Esophagus squamous epithelium (tissue), 4 donors: ENCODE results near the gene NLGN3.

ENCODE experiments used
- POLR2A ChIP-seq, 4 donors: fragments of 450-650 bp; IDR thresholded peaks; one replicate each; pipeline ENCODE4 v1.6.1; 2017; ENCODE audit warnings: antibody characterized with exemption in 4 of 4, mild to moderate bottlenecking in 4 of 4, moderate library complexity in 3 of 4
- TF ChIP-seq, protein P1 (sequence below), 6 experiments: fragments of 450-650 bp in 4 of 6; fragments of 200-600 bp in 2 of 6; sonication (generic) in 2 of 6; IDR thresholded peaks; one replicate each; pipeline ENCODE4 v1.5.1; 2016 to 2019; ENCODE audit warnings: antibody characterized with exemption in 6 of 6, mild to moderate bottlenecking in 4 of 6, moderate library complexity in 4 of 6

DNA sequence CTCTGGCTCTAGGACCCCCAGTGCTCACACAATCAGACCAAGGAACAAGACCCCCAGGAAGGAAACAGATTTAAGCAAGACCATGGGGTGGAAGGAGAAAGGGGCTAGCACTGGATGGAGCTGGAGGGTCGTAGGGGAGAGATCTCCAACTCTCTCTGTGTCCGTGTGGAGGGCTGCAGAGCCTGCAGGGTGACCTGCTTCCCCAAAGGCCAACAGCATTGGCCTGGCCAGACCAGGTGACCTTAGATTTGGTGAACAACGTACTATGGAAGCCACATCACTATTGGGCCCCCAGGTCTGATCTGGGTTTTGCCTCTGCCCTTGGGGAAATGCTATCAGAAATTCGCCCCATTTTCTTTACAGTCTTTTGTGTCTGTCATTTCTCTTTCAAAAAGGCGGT lies 26.0 kb downstream of the NLGN3 start:
- no peak for TF ChIP-seq POLR2A (IDR thresholded peaks at IDR 0.05)
- TF ChIP-seq, protein P1, sequence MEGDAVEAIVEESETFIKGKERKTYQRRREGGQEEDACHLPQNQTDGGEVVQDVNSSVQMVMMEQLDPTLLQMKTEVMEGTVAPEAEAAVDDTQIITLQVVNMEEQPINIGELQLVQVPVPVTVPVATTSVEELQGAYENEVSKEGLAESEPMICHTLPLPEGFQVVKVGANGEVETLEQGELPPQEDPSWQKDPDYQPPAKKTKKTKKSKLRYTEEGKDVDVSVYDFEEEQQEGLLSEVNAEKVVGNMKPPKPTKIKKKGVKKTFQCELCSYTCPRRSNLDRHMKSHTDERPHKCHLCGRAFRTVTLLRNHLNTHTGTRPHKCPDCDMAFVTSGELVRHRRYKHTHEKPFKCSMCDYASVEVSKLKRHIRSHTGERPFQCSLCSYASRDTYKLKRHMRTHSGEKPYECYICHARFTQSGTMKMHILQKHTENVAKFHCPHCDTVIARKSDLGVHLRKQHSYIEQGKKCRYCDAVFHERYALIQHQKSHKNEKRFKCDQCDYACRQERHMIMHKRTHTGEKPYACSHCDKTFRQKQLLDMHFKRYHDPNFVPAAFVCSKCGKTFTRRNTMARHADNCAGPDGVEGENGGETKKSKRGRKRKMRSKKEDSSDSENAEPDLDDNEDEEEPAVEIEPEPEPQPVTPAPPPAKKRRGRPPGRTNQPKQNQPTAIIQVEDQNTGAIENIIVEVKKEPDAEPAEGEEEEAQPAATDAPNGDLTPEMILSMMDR (IDR thresholded peaks at IDR 0.05) = no peak
